MM.1S (cell line): Measurements from ENCODE around the gene PHF12.

Experiments
- EZH2 ChIP-seq: fragments of 300-600 bp; sonication (generic); optimal IDR thresholded peaks from 2 replicates; pipeline ENCODE3; 2017; ENCODE audit warnings: low read depth, mild to moderate bottlenecking, antibody characterized with exemption, low read length, mixed read lengths
- EZH2phosphoT487 ChIP-seq: fragments of 300-600 bp; sonication (generic); IDR thresholded peaks from 2 replicates; pipeline ENCODE4 v1.6.1; 2018; ENCODE audit warnings: antibody characterized with exemption, low read length
- TF ChIP-seq, protein P1 (sequence below): fragments of 300-600 bp; sonication (generic); IDR thresholded peaks from 2 replicates; pipeline ENCODE4 v1.5.1; 2016; ENCODE audit warnings: antibody characterized with exemption, low read length, mixed read lengths

- TF ChIP-seq, protein P1, sequence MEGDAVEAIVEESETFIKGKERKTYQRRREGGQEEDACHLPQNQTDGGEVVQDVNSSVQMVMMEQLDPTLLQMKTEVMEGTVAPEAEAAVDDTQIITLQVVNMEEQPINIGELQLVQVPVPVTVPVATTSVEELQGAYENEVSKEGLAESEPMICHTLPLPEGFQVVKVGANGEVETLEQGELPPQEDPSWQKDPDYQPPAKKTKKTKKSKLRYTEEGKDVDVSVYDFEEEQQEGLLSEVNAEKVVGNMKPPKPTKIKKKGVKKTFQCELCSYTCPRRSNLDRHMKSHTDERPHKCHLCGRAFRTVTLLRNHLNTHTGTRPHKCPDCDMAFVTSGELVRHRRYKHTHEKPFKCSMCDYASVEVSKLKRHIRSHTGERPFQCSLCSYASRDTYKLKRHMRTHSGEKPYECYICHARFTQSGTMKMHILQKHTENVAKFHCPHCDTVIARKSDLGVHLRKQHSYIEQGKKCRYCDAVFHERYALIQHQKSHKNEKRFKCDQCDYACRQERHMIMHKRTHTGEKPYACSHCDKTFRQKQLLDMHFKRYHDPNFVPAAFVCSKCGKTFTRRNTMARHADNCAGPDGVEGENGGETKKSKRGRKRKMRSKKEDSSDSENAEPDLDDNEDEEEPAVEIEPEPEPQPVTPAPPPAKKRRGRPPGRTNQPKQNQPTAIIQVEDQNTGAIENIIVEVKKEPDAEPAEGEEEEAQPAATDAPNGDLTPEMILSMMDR = no peak
- TF ChIP-seq EZH2 (no peak), EZH2phosphoT487 (no peak)
Observed at GRCh38 chr17:28889996-28890395, 61.3 kb downstream of the PHF12 start.
